NCI-H446 treated with DMSO at 0.1 percent for 48 hours (cell line): ENCODE data around the gene MRPS18A.

Experiments
- DNase-seq: peaks from one replicate; lab custom pipeline; 2025; lab: John Stamatoyannopoulos, UW

Gene MRPS18A

DNA sequence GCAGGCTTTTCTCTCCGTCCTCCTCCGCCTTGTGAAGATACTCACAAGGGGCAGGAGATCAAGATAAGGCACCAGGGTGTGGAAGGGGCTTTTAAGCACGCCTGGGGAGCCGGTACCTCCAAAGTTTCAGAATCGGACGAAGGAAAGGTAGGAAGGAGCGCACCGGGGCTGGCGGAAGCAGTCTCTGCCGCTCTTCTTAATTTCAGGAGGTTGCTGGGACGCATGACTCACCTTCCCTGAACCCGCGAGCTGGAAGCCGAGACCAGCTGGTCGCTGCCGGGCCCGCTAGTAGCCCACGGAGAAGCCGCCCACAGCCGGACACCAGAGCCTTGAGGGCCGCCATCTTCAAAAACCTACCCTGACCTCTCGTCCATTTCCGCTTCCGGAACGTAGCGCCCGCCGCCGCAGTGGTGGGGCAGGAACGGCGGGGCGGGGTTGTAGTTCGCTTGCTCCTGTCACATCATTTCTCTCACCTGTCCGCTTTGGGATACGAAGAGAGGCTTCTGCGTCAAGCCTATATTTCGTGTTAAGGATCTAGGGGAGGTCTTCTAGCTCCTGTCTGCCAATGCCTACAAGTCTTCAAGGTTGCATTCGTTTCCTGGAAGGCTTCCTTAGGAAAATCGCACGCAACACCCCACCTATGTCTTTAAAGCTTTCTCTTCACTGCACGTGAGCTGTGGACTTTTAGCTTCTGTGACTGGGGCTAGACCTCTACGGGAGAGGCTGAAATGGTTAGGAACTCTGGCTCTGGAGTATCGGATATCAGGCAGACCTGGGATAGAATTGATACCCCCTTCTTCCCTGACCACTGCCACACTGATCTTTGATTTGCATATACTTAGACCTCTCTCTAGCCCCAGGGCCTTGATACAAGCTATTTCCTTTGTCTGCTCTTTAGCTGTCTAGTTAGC lies at the start of gene MRPS18A:
Gene MRPS18A, minus strand, starts transcription at position 355 of the 911 bp plus-strand sequence. Its CDS starts 12 bp downstream, at position 343.
- DNase-seq, result no peak

DNA sequence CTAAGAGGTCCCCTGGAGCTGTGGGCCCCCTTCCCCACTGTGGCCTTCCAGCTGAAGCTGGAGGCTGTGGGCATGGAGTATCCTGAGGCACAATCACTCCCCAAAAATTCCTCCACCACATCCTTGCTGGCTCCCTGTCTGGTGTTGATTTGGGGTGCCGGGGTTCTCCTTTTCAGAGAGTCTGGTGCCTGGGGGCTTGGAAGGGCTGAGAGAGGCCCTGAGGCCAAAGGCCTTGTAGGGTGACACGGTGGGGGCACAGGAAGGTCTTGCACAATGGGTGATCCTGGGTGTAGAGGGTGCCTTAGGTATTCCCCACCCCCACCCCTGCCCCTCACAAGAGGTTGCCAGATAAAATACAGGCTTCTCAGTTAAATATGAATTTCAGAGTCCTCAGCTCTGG lies 49.3 kb upstream of the MRPS18A start:
- DNase-seq, result no peak

DNA sequence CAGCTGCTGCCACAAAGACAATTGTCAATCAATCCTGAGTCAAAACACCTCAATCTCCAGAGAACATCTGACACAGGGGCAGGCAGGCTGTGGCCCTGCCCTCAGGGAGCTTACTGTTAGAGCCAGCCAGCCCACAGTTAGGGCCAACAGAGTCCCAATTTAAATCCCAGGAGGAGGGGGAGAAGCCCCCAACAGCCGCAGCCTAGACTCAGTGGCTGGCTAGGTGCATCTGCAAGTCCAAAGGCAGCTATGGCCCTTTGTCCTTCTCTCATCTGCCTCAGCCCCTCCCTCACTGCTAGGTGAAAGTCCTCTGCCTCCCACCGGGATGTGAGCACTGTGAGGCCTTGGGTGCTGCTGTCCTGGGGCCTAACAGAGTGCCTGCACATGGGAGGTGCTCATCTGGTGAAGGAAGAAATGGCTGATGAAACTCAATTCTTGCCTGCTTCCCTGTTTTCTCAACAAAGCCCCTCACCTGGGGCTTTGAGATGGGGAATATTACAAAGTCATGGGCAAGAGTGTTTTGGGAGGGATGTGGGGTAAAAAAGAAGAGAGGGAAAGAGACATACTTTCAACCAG lies 48.7 kb upstream of the MRPS18A start:
- DNase-seq, result no peak

DNA sequence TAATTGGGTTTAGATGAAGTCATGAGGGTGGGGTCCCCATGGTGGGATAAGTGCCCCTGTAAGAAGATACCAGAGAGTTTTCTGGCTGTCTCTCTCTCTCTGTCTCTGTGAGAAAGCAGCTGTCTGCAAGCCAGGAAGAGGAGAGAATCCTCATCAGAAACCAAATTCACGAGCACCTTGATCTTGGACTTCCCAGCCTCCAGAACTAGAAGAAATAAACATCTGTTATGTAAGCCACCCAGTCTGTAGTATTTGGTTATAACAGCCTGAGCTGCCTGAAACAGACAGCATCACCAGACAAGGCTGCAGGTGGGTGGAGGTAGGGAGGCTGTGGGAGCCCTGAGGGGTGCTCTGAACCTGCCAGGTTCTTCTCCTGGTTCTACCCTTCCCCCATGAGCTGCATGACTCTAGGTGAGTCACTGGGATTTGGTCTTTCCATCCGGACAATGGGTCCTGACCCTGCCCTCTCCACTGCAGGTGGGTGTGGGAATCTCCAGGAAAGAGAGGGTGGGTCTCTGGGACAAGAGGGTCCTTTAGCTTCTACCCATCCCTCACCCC lies 48.1 kb upstream of the MRPS18A start:
- no peak for DNase-seq

DNA sequence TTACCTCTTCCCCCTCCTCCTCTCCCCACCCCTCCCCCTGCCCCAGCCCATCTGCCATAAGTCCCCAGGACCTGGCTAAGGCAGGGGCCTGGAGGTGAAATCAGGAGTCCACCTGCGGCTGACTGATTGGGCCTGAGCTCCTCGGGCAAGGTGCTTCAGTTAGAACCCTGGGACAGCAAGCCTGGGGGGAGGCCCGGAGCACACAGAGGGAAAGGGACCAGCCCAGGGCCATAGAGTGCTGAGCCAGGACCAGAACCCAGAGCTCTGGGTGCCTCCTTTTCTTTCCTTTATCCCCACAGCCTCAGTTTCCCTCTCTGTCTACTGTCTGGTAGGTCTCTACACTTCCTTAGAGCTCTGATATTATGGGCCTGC lies 46.7 kb upstream of the MRPS18A start:
- DNase-seq, result no peak

DNA sequence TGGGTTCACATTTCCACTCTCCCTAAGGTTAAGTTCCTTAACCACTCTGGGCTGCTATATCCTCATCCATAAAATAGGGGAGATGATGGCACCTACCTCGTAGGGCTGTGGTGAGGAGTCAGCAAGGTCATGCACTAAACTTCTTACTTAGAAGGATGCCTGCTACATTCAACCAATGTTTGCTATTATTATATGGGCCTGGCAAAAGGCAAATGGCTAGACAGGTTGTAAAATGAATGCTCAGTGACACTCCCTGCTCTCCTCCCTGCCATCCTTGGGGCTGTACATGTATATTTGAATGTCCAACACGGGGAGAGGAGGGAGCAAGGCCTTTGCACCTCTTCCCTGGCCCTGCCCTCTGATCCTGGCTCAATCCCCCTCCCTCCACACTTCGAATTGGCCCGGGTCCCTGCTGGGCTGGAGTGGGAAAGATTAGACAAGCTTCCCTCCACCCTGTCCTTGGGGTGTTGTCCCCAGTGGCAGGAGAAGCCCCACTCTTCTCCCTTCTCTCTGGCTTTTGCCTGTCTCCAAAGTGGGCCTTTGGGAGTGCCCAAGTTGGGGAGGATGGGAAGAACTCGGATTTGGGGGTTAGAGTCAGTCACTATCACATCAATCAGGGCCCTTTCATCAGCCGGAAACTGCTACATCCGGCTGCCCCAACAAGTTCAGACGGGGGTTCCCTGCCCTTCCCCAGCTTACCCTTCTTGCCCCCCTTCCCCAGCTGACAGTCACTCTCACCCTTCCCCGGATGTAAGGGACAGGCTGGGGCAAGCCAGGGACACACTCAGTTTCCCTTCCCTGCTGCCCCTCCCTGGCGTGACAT lies 46.1 kb upstream of the MRPS18A start:
- DNase-seq, result no peak

DNA sequence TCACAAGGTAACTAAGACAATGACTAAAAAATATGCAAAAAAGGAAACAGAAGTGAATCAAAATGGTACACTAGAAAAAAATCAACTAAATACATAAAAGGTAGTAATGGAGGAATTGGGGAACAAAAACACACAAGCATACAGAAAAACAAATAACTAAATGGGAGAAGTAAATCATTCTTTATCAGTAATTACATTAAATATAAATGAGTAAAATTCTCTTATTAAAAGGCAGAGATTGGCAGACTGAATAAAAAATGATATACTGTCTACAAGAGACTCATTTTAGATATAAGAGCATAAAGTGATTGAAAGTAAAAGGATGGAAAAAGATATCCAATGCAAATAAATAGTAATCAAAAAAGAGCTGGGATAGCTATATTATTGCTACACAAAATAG lies 43.0 kb upstream of the MRPS18A start:
- DNase-seq, result no peak

DNA sequence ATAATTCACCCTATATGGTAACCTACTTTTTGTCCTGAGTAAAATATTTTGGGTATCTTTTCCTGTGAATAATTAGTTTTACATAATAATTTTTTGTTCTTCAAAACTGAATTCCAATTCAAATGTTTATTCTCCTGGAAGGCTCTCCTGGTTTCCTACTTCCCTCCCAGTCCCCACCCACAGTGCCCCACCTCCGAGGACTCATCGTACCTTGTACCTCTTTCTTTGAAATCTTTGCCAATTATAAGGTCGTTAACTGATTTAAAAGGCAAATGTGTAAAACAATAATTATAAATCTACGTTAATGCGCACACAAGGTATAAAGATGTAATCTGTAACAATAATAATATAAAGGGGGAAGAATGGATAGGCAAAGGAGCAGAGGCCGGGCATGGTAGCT lies 41.9 kb upstream of the MRPS18A start:
- DNase-seq, result no peak

DNA sequence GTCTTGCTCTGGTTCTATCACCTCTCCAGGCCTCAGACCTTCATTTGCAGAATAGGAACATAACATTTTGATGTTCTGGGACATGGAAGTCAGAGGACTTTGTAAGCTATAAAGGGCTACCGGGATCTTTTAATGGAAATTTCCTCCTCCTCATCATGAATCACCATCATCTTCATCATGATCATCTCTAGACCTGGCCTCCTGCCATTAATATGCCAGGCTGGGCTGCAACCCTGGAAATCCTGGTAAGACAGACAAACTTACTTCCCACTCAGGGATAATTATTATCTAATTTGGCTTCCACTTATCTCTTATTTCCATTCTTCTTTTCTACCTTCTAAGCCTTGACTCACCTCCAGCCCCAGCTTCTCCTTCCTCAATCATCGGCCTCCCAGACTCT lies 41.0 kb upstream of the MRPS18A start:
- DNase-seq, result no peak

DNA sequence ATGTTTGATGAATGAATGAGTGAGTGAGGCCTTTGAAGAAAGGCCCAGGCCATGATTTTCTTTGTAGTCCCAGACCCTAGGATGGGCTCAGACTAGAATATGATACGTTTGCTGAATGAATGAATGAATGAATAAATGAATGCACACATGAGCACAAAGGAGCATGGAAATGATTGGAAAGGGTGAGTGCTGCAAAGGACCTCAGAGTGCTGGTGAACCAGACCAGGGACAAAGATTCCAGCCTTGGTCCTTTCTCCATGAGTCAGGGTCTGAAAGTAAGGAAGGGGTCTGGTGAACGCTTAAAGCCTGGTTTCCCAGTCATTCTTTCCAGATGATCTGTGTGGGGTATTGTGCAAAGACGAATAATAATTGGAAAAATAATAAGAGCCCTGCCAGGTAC lies 40.0 kb upstream of the MRPS18A start:
- DNase-seq, result no peak

DNA sequence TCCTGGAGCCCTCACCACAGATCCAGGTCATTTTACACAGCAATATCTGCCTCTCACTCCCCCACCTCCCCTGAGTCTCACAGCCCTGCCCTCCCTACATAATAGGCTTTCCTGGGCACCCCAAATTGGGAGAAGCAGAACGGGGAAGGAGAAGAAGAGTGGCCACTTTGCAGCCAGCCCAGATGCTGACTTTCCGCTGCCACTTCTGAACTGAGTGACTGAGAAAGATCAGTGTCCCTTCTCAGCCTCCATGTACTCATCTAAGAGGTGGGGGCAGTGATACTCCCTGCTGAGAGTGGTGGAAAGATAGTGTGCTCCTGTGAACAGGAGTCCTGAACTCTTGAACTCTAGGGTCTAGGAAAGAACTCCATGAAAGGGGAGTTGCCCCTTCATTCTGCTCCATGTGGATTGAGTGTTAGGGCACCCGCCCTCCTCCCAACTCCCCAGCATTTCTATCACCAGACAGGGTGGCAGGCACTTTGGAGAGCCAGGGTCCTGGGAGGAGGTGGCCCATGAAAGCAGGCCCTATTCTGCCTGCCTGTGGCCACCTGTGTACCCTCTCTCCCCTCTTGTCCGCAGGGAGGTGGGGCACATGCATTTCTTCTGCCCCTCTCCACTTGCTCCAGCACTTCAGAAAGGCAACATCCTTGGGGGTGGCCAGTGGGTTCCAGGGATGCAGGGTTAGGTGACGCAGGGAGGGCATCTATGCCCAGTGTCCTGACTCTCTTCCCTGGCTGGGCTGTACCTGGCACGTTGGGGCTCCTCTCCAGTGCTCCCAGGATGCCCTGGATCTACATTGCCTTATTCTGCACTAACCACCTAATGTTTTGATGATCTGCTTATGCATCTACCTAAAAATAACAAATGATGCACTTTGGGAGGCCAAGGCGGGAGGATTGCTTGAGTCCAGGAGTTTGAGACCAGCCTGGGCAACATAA lies 38.3 kb upstream of the MRPS18A start:
- no peak for DNase-seq

DNA sequence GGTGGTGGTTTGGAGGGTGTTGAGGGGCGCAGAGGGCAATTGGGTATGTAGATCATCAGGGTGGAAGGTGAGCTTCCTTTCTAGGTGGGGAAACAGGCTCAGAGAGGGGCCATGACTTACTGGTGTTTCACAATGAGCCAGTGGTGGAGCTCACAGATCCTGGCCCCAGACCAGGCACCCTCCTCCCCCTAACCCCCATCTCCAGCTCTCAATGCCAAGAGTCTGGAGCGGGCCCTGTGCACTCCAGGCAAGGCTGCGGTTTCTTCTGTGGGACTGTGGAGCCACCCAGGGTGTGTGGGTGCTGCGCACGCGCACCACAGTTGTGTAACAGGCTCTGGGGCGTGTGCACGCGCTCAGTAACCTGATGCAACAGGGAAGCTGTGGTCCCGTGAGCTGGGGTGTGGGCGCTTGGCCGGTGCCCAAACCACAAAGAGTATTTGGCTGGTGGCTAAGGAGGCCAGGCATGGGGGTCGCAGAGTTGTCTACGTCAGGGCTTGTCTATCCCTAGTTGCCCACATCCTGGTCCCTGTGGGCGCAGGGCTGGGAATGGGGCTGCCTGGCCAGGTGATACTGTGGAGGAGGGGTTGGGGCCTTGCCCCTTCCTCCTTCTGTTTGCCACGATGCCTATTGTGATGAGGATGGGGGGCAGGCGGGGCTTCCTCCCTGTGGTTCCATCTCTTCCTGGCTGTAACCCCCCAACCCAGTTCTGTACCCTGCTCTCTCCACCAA lies 37.5 kb upstream of the MRPS18A start:
- no peak for DNase-seq

DNA sequence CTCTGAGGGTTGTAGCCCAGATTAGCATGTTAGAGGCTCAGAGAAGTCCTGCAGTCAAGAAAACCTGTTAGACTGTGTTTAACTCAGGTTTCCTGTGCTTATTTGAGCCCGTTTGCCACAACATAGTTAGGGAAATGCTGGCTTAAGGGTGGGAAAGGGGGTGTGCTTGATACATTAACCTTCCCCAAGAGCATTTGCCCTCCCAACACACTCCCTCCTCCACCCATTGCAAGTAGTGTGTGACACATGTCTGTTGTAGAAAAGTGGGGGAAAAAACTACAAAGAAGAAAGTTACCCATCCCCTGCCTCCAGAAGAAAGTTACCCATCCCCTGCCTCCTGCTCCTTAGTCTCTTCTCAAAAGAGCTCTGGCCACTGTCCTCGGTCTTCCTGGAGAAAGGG lies 36.8 kb upstream of the MRPS18A start:
- no peak for DNase-seq

DNA sequence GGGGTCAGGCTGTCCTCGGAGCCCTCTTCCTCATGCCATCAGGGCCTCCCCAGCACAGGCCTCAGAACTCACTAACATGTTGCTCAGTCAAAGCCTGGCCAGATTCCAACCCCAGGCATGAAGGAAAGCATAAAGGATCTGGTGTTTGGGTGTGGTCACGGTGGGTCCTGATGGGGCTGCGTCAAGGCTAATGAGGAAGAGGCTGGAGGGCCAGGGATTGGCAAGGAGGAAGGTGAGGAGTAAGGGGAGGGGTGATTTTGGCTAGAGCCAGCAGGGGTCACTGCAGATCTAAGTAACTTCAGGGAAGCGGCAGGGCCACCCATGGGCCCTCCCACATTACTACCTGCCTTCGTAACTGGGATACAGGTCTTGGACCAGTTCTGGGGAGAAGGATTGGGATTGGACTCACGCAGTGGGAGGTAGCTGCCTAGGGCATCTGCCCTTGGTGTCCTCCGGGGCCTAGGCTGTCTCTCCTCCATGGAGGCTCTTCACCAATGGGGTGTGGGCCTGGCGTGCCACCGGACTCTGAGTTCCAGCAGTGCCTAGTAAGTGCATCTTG lies 36.2 kb upstream of the MRPS18A start:
- no peak for DNase-seq

DNA sequence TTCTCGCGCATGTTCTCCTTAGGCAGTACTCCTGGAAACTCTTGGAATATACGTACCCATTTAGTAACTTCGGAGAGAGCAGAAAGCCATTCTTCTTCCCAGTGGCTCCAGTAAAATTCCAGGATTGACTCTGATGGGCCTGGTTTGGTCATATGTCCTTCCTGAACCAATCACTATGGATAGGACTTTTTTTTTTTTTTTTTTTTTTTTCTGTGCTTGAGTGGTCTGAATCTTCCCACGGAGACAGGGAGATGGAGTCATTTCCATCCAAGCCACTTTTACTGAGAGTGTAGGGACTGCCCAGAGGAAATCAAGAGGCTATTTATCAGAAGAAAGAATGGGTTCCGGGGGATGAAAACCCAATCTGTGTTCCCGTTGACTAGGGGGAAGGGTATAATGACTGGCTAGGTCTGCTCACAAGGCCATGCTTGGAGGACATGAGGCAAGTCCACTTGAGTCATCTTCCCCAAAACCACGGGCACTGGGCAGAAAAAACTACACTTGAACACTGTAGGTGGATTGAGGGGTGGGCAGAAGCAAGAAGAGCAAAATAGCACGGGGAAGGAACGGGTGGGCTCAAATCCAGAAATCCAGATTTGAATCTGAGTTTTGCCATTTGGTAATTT lies 35.4 kb upstream of the MRPS18A start:
- no peak for DNase-seq

DNA sequence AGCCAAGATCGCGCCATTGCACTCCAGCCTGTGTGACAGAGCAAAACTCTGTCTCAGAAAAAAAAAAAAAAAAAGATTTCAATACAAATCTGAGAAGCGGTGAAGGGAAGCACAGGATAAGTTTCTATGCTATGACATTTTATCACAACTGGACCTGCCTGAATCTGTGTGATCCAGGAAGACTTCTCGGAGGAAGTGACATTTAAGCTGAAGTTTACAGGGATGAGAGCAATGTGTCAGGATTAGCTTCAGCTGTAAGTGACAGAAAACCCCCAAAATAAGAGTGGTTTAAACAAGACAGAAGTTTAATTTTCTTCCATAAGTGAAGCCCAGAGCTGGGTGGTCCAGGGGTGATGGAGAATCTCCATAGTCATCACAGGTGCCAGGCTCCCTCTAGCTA lies 33.4 kb upstream of the MRPS18A start:
- no peak for DNase-seq

DNA sequence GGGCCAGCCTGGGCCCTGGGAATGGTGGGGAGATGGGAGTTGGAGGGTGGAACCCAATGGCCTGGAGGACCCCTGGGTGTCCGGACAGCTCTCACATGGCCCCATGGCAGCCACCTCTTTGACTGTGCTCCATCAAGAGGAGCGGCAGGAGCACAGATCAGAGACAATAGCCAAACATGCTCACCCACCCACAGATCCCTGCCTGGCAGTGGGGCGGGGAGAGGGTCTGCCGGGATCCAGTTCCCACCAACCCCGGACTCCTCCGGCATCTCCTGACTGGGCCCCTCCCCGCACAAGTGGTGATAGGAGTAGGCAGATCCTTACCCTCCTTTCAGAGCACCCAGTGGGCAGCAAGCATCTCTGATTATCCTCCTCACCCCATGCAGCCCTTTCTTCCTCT lies 31.9 kb upstream of the MRPS18A start:
- no peak for DNase-seq

DNA sequence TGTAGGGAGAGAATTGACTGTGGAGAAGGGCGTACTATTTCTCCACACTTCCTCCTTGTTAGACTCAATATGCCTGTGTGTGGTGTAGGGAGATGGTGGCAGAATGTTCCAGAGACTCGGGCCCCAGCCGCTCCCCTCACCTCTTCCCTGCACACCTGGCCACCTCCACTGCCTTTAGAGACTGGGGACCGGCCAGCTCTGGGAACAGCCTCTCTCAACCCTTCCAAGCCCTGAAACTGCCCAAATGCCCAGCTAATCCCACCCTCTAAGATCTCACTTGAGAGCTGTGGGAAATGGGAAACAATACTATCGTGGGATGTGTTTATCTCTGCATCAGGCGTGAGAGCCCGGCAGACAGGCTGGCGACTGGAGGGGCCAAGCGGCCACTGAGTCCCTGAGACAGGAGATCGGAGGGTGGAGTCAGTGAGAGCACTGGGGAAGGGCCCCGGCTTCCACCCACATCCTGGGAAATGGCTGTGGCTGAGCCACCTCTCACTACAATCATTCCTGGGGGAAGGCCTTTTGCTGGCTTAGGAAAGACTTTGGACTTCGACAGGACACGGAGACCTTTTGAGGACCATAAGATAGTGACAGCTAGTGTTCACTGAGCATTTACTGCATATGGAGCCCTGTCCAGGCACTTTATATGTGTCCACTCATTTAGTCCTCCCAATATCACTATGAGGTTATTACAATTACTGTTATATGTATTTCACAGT lies 31.0 kb upstream of the MRPS18A start:
- no peak for DNase-seq

DNA sequence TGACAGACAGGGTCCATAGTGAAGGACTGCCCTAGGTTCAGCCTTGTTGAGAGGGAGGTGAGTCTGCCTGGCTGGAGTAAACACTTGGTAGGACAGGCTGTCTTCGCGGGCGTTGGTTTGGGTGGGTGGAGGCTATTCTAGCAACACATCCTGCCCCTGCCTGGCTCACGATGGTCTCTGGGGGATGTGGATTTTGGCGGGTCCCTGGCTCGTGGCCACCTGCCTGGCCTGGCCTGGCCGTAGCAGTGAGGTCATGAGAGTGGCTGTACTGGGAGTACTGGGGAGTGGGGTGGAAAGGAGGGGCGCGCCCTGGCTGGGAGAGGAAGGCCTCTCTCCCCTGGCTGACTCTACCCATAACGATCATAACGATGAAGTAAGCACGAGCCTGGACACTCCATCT lies 30.2 kb upstream of the MRPS18A start:
- no peak for DNase-seq
